NT2/D1 (cell line): Measurements from ENCODE around the gene BTBD7.

Experiments
- DNase-seq: peaks from one replicate; pipeline ENCODE4 v3.0.0-alpha.2; 2011; ENCODE audit warnings: low read depth, low spot score
- H3K27me3 ChIP-seq: 2 replicates; pipeline ENCODE4 v1.6.0; 2011; ENCODE audit warnings: mild to moderate bottlenecking; ENCODE audit not compliant: insufficient read length, insufficient read depth
- H3K36me3 ChIP-seq: 2 replicates; pipeline ENCODE4 v1.6.1; 2011; ENCODE audit warnings: mild to moderate bottlenecking, low read length, mixed read lengths; ENCODE audit not compliant: insufficient read depth, insufficient read length
- H3K4me1 ChIP-seq: 2 replicates; pipeline ENCODE4 v1.5.1; 2011; ENCODE audit not compliant: insufficient read depth, insufficient read length
- H3K4me3 ChIP-seq: 2 replicates; pipeline ENCODE4 v1.5.1; 2011; ENCODE audit warnings: low read depth; ENCODE audit not compliant: insufficient read length
- H3K9ac ChIP-seq: 2 replicates; pipeline ENCODE4 v1.6.0; 2011; ENCODE audit warnings: low read depth; ENCODE audit not compliant: insufficient read length
- H3K9me3 ChIP-seq: 2 replicates; pipeline ENCODE4 v1.5.1; 2011; ENCODE audit warnings: mild to moderate bottlenecking, low read length; ENCODE audit not compliant: insufficient read depth
- SUZ12 ChIP-seq: IDR thresholded peaks from 2 replicates; pipeline ENCODE4 v1.6.1; 2011; ENCODE audit not compliant: insufficient read length, insufficient read depth; ENCODE audit errors: extremely low read depth
- YY1 ChIP-seq: IDR thresholded peaks from 2 replicates; pipeline ENCODE4 v1.6.1; 2011; ENCODE audit not compliant: insufficient read length, insufficient read depth
- ZNF274 ChIP-seq: IDR thresholded peaks from 2 replicates; pipeline ENCODE4 v1.6.1; 2011; ENCODE audit warnings: mild to moderate bottlenecking, low read depth, low read length

BTBD7 gene

GRCh38 chr14:93219103-93219726 lies 113.6 kb downstream of the BTBD7 start:
- peaks cover 59% of the 10 kb centered on the region for H3K36me3 ChIP-seq
- no peaks in the 10 kb centered on the region for H3K27me3 ChIP-seq
- H3K4me3 ChIP-seq, result no peak overlapping the region
- DNase-seq, result peak; percentile 35
- no peak overlapping the region for H3K9ac ChIP-seq
- H3K9me3 ChIP-seq, result no peaks in the 10 kb centered on the region
- no peaks in the 10 kb centered on the region for H3K4me1 ChIP-seq
- TF ChIP-seq ZNF274 (no peak), SUZ12 (no peak), YY1 (no peak)

DNA sequence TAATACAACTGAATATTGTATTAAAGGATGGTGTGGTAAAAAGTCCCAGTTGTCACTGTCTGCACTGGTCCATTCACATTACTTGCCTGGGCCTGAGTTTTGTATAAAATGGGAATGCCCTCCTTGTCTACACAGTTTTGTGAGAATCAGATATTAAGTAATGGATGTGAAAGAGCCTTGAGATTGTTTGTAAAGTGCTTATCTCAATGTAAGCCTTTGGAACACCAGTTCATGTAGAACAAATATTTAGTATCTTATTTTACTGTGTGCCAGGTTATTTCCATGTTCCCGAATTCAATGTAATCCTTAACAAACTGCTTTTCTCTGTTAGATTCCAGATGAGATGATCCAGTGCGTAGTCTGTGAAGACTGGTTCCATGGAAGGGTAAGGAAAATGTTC lies 118.2 kb downstream of the BTBD7 start:
- Histone ChIP-seq H3K9ac (no peak overlapping the region), H3K36me3 (peaks cover 41% of the 10 kb centered on the region), H3K4me1 (no peaks in the 10 kb centered on the region), H3K4me3 (no peak overlapping the region), H3K27me3 (no peaks in the 10 kb centered on the region), H3K9me3 (no peaks in the 10 kb centered on the region)
- DNase-seq, result no peak
- no peak for TF ChIP-seq YY1
- TF ChIP-seq ZNF274, result no peak
- no peak for TF ChIP-seq SUZ12

DNA sequence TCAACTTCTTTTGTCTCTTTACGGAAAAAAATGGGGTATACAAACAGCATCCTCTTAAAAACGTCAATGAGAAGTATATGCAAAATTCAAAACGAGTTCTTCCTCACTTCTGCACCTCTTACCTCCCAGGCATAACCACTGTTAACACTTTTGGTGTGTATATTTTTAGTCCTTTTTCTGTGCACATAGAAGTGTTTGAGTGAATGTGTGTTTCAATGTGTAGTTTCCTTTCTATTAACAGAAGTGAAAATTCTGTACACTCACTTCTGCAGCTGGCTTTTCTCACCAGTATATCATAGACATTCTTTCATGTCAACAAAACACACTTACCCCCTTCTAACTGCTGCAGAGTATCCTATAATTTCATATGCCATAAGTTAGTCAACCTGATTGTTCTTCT lies 120.4 kb downstream of the BTBD7 start:
- no peak for DNase-seq
- no peaks in the 10 kb centered on the region for H3K4me1 ChIP-seq
- H3K9me3 ChIP-seq, result no peaks in the 10 kb centered on the region
- TF ChIP-seq ZNF274, result no peak
- TF ChIP-seq YY1, result no peak
- TF ChIP-seq SUZ12, result no peak
- H3K27me3 ChIP-seq, result no peaks in the 10 kb centered on the region
- no peak overlapping the region for H3K4me3 ChIP-seq
- H3K9ac ChIP-seq, result no peak overlapping the region
- H3K36me3 ChIP-seq, result peaks cover 38% of the 10 kb centered on the region

GRCh38 chr14:93207468-93208308 lies 125.1 kb downstream of the BTBD7 start:
- no peak for TF ChIP-seq SUZ12
- TF ChIP-seq ZNF274, result no peak
- no peak for TF ChIP-seq YY1
- no peaks in the 10 kb centered on the region for H3K9me3 ChIP-seq
- H3K9ac ChIP-seq, result peak overlapping the region; percentile 87
- peak overlapping the region; percentile 69 for H3K4me3 ChIP-seq
- no peaks in the 10 kb centered on the region for H3K27me3 ChIP-seq
- H3K36me3 ChIP-seq, result peaks cover 18% of the 10 kb centered on the region
- no peaks in the 10 kb centered on the region for H3K4me1 ChIP-seq
- peak; percentile 18 for DNase-seq

DNA sequence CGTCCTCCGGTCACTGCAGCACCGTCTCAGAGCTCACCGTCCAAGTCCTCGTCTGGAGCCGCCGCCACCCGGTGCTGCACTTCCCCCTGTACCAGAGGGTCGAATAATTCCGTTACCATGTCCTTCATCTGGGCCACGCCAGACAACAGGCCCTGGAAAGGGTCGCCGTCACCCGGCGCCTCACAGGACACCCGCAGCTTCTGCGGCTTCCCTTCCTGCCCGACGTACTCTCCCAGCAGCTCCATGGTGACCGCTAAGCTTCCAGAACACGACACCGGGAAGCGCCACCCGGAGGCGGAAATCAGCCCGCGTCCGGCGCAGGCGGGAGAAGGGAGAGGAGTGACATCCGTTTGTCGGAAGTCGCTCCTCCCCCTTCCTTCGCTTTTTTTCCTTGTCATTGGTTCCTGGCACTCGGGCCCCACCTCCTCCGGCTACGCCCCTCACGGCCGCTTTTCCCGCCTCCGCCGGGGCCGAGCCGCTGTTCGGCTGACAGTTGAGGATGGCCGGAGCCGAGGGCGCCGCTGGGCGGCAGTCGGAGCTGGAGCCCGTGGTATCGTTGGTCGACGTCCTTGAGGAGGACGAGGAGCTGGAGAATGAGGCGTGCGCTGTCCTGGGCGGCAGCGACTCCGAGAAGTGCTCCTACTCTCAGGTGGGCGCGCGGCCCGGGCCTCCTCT lies 125.9 kb downstream of the BTBD7 start, which contains the start of the genes GON7 and UBR7:
Gene GON7 (minus strand): TSS at position 273 of the 675 bp plus-strand sequence. CDS start 28 bp downstream, at position 245.
Gene UBR7 (plus strand): TSS at position 464 of the 675 bp plus-strand sequence. CDS start 36 bp downstream, at position 500.
- H3K27me3 ChIP-seq, result no peaks in the 10 kb centered on the region
- no peaks in the 10 kb centered on the region for H3K4me1 ChIP-seq
- H3K4me3 ChIP-seq, result peak within 1 kb of the TSS; percentile 69
- peak within 1 kb of the TSS; percentile 93 for H3K9ac ChIP-seq
- TF ChIP-seq ZNF274 (no peak), YY1 (no peak), SUZ12 (no peak)
- H3K9me3 ChIP-seq, result no peaks in the 10 kb centered on the region
- peak; percentile 93 for DNase-seq
- peaks cover 12% of the 10 kb centered on the region for H3K36me3 ChIP-seq

GRCh38 chr14:93201155-93201704 lies 131.6 kb downstream of the BTBD7 start:
- no peak for TF ChIP-seq YY1
- no peak overlapping the region for H3K4me3 ChIP-seq
- no peak overlapping the region for H3K9ac ChIP-seq
- no peaks in the 10 kb centered on the region for H3K9me3 ChIP-seq
- no peaks in the 10 kb centered on the region for H3K27me3 ChIP-seq
- DNase-seq, result no peak
- H3K4me1 ChIP-seq, result no peaks in the 10 kb centered on the region
- H3K36me3 ChIP-seq, result peaks cover 11% of the 10 kb centered on the region
